ENCODE data around the gene USP15. TPM values are rescaled to one million over a fixed set of nuclear protein-coding genes. Genes with fewer than 3 reads are reported as not detected.

USP15 gene
- total RNA-seq, 2 donors from 2014 or later: 186 to 222 TPM

DNA sequence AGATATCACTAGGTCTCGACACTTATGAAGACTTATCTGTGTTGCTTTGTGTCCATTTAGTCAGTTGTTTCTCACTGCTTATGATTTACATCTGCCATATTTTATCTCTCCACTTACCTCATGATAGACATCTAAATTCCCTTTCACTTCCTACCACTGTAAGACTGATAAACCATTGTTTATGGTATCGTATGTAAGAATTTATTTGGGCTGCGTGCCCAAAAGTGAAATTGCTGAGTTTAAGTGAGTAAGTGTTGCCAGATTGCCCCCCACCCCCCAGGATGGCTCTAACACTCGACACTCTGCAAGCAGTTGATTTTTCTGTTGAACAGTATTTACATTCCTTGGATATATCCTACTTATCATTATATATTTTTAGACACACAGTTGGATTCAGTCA is 136.5 kb downstream of the USP15 start:
- peaks cover 10% of the 10 kb centered on the region for H3K4me1 Mint-ChIP-seq
- no peak overlapping the region for H3K27ac Mint-ChIP-seq
- no peaks in the 10 kb centered on the region for H3K27me3 Mint-ChIP-seq
- H3K36me3 Mint-ChIP-seq (ENCODE audit: low read depth): peaks cover 10% of the 10 kb centered on the region
- H3K4me3 Mint-ChIP-seq: no peak overlapping the region
- H3K9me3 ChIP-seq (ENCODE audit: control insufficient read depth, low read length, poor library complexity, severe bottlenecking): no peaks in the 10 kb centered on the region
- DNase-seq (no peak), ATAC-seq (no peak)

DNA sequence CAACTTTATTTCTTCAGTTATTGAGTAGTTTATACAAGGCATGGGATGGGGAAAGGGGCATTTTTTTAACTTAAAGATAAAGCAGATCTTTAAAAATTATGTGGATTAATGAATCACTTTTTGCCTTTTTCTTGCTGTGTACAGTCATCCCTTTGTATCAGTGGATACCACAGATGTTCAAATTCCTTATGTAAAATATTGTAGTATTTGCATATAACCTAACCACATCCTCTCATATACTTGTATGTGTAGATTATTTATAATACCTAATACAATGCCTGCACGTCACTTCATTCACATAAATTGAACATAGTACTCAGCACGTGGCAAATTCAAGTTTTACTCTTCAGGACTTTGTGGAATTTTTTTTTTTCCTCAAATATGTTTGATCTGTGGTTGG is 139.9 kb downstream of the USP15 start:
- Mint-ChIP-seq H3K4me1 (peaks cover 22% of the 10 kb centered on the region), H3K4me3 (no peak overlapping the region), H3K27ac (no peak overlapping the region), H3K36me3 (ENCODE audit: low read depth) (peaks cover 26% of the 10 kb centered on the region), H3K27me3 (no peaks in the 10 kb centered on the region)
- ATAC-seq (no peak), DNase-seq (no peak)
- H3K9me3 ChIP-seq (ENCODE audit: control insufficient read depth, low read length, poor library complexity, severe bottlenecking): no peaks in the 10 kb centered on the region

DNA sequence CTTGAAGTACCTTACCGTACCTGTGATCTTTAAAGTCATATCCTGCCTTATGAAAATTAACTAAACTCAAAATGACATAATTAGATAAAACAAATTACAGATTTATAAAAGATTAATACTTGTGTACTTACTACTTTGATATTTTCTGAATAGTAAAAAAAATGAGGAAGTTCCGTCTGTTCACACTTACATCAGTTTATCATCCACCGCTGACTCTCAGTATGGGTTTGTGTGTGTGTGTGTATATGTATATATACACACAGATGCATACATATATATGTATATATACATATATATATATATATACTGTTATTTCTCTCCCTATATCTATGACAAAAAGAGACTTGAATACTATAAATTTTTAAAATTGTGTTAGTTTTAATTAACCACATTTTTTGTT is 141.4 kb downstream of the USP15 start:
- peaks cover 22% of the 10 kb centered on the region for H3K36me3 Mint-ChIP-seq (ENCODE audit: low read depth)
- H3K4me1 Mint-ChIP-seq: peaks cover 20% of the 10 kb centered on the region
- no peak for DNase-seq
- H3K9me3 ChIP-seq (ENCODE audit: control insufficient read depth, low read length, poor library complexity, severe bottlenecking): no peaks in the 10 kb centered on the region
- H3K27me3 Mint-ChIP-seq: no peaks in the 10 kb centered on the region
- ATAC-seq: no peak
- H3K4me3 Mint-ChIP-seq: no peak overlapping the region
- H3K27ac Mint-ChIP-seq: no peak overlapping the region

DNA sequence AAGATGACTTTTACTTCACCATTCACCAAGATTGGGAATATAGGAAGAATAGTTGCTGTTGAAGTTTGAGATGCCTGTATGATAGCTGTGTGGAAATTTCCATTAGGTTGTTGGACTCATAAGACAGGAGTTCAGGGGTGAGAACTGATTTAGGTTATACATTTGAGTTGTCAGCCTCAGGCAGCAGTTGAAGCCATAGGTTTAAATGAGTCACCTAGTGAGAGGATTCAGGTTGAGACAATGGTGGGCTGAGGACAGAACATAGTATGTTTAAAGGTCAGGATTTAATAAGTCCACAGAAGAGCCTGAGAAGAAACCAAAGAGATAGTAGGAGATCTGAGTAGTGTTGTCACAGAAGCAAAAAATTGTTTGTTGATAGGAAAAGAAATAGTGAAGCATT is 142.8 kb downstream of the USP15 start:
- peaks cover 19% of the 10 kb centered on the region for H3K4me1 Mint-ChIP-seq
- ATAC-seq: no peak
- no peaks in the 10 kb centered on the region for H3K27me3 Mint-ChIP-seq
- peaks cover 22% of the 10 kb centered on the region for H3K36me3 Mint-ChIP-seq (ENCODE audit: low read depth)
- no peak overlapping the region for H3K4me3 Mint-ChIP-seq
- no peak overlapping the region for H3K27ac Mint-ChIP-seq
- no peak for DNase-seq
- no peaks in the 10 kb centered on the region for H3K9me3 ChIP-seq (ENCODE audit: control insufficient read depth, low read length, poor library complexity, severe bottlenecking)

DNA sequence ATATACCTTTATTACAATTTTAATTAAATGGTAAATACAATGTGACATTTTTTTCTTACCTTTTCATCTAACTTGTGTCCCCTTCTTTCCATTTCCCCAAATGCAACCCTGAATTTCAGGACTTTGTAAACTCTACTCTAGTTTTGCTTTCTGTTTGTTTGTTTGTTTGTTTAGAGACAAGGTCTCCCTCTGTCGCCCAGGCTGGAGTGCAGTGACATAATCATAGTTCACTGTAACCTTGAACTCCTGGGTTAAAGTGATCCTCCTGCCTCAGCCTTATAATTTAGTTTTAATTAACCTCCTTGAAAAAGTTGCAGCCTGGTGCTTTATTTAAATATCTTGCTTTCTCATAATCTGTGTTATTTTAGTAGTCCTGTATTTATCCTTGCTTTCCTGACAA is 147.4 kb downstream of the USP15 start:
- Mint-ChIP-seq H3K36me3 (ENCODE audit: low read depth) (peaks cover 12% of the 10 kb centered on the region), H3K4me3 (no peak overlapping the region), H3K27ac (no peak overlapping the region), H3K4me1 (peaks cover 6% of the 10 kb centered on the region), H3K27me3 (no peaks in the 10 kb centered on the region)
- DNase-seq: no peak
- H3K9me3 ChIP-seq (ENCODE audit: control insufficient read depth, low read length, poor library complexity, severe bottlenecking): no peaks in the 10 kb centered on the region
- ATAC-seq: no peak

DNA sequence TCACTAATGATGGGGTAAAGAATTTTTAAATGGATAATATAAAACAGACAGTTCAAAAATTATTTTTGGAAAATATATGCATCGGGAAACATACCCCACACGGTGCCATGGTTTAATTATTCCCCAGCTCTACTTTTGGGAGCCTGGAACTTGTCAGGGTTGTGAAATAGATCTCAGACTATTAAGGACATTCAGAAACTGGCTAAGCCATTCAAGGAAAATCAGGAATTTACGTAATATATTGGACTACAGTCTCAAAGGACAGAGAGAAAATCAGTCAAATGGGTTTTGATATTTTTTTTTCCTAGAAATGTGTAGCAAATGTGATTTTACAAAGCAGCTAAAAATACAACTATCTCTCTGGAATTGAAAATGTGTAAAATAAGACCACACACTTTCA is 148.9 kb downstream of the USP15 start:
- no peaks in the 10 kb centered on the region for H3K27me3 Mint-ChIP-seq
- peaks cover 2% of the 10 kb centered on the region for H3K36me3 Mint-ChIP-seq (ENCODE audit: low read depth)
- DNase-seq (no peak), ATAC-seq (no peak)
- H3K4me1 Mint-ChIP-seq: no peaks in the 10 kb centered on the region
- H3K4me3 Mint-ChIP-seq: no peak overlapping the region
- no peaks in the 10 kb centered on the region for H3K9me3 ChIP-seq (ENCODE audit: control insufficient read depth, low read length, poor library complexity, severe bottlenecking)
- H3K27ac Mint-ChIP-seq: no peak overlapping the region

DNA sequence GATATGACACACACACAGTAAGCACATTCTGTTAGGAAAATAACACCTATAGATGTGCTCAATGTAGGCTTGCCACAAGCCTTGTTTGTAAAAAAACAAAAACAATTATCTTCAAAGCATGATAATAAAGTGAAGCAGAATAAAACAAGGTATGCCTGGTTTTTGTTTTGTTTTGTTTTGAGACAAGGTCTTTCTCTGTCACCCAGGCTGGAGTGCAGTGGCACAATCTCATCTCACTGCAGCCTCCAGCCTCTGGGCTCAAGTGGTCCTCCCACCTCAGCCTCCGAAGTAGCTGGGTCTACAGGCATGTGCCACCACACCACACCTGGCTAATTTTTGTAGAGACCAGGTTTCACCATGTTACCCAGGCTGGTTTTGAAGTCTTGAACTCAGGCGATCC is 154.0 kb downstream of the USP15 start:
- Mint-ChIP-seq H3K4me1 (no peaks in the 10 kb centered on the region), H3K4me3 (no peak overlapping the region), H3K27ac (no peak overlapping the region), H3K36me3 (ENCODE audit: low read depth) (no peaks in the 10 kb centered on the region), H3K27me3 (no peaks in the 10 kb centered on the region)
- DNase-seq (no peak), ATAC-seq (no peak)
- no peaks in the 10 kb centered on the region for H3K9me3 ChIP-seq (ENCODE audit: control insufficient read depth, low read length, poor library complexity, severe bottlenecking)

DNA sequence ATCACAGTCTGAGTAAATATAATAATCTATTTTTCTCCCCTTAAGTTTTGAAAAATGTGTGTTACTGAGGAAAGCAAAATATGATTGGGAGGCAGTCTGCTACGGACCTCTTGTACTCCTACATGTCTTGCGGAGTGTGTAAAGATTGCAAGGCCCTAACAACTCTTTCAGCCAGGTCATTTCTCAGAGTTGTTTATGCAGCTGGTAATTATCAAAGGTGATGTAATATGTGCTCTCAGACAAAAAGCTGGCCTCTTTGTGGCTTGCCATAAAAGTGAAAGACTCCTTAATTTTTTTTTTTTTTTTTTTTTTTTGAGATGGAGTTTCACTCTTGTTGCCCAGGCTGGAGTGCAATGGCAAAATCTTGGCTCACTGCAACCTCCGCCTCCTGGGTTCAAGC is 165.9 kb downstream of the USP15 start:
- Mint-ChIP-seq H3K36me3 (ENCODE audit: low read depth) (no peaks in the 10 kb centered on the region), H3K4me3 (no peak overlapping the region), H3K27me3 (peaks cover 16% of the 10 kb centered on the region), H3K4me1 (peaks cover 2% of the 10 kb centered on the region), H3K27ac (no peak overlapping the region)
- no peaks in the 10 kb centered on the region for H3K9me3 ChIP-seq (ENCODE audit: control insufficient read depth, low read length, poor library complexity, severe bottlenecking)
- no peak for DNase-seq
- ATAC-seq: no peak

DNA sequence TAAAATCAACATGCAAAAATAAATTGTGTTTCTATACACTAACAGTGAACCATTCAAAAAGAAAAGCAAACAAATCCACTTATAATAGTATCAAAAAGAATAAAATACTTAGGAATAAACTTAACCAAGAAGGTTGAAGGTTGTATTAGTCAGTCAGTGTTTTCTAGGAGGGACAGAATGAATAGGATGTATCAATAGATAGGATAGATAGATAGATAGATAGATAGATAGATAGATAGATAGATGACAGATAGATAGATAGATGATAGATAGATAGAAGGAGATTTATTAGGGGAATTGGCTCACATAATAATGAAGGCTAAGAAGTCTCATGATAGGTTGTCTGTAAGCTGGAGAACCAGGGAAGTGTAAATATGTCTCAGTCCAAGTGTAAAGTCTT is 169.3 kb downstream of the USP15 start:
- peaks cover 2% of the 10 kb centered on the region for H3K4me1 Mint-ChIP-seq
- H3K27ac Mint-ChIP-seq: no peak overlapping the region
- peaks cover 29% of the 10 kb centered on the region for H3K27me3 Mint-ChIP-seq
- DNase-seq (no peak), ATAC-seq (no peak)
- no peak overlapping the region for H3K4me3 Mint-ChIP-seq
- H3K9me3 ChIP-seq (ENCODE audit: control insufficient read depth, low read length, poor library complexity, severe bottlenecking): no peaks in the 10 kb centered on the region
- no peaks in the 10 kb centered on the region for H3K36me3 Mint-ChIP-seq (ENCODE audit: low read depth)

DNA sequence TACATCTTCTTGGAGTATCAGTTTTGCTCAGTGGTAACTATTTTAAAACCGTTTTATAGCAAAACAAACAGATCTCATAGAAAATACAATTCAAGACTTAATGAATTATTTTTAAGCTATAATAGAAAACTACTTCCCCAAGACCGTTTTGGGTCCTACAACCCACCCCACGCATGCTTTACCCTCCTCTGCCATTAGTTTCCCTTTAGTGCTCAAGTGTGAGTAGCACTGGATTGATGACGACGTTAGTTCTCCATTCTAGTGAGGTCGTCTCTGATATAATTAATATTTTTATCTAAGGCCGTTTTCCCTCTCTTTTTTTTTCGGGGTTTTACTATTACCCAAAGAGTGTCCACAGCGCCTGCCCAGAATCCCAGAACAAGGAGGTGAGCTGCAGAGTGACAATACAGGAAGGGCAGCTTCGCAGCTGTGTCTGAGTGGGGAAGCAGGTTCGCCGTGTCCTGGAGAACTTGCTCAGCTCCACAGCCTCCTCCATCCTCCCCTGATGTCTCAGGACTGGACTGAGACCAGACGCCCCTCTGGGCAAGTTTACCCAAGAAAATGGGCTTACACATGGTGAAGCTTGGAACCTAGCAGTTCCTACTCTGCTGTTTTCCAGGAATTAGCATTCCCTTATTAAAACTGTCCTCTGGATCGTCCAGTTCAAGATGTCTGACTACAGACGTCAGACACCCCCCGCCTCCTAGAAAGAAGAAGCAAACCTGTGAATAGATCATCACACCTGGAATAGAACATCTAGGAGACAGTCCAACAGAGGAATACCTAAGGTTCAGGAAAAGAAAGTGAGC is 174.5 kb downstream of the USP15 start:
- Mint-ChIP-seq H3K4me1 (peaks cover 17% of the 10 kb centered on the region), H3K4me3 (peak overlapping the region; percentile 93), H3K27me3 (peaks cover 58% of the 10 kb centered on the region), H3K27ac (peak overlapping the region; percentile 57), H3K36me3 (ENCODE audit: low read depth) (no peaks in the 10 kb centered on the region)
- ATAC-seq (peak; percentile 44), DNase-seq (no peak)
- no peaks in the 10 kb centered on the region for H3K9me3 ChIP-seq (ENCODE audit: control insufficient read depth, low read length, poor library complexity, severe bottlenecking)

DNA sequence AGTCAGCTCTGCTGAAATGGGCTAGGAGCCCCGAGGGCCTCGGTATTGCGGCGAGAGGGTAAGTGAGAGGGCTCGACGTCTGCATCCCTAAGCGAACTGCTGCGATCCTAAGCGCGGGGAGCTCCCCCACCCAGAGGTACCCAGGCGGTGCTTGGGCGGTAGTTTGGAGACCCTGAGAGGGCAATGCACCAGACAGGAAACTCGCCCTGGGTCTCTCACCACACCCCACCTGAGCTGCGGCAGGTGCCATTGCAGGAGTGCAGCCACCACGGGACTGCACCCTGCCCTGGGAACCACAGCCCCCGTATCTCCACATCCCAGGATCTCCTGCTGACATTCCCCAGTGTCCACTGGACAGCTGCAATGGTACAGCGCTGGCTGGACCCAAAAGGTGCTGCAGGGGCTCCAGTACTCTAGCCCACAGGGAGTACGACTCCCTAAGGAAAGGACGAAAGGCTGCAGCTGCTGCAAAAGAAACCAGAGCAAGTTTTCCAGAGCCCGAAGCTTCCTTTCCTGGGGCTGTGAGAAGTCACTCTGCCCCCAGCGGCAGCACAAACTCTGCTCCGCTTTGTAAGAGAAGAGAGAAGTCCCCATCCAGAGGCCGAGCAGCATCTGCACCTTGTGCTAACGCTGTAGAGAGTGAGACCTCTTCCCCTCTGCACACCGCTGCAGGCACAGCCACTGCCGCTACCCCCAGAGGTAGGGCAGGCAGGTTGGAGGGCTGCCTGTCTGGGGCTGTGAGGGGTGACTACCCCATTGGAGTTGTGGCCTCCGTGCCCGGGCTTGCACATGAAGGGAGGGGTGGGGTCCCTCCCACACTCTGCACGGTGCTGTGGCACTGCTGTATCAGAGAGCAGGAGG is 175.3 kb downstream of the USP15 start:
- DNase-seq (peak in 1 of 3 donors; percentile 12), ATAC-seq (peak; percentile 74)
- Mint-ChIP-seq H3K4me3 (peak overlapping the region; percentile 93), H3K27ac (peak overlapping the region; percentile 57), H3K36me3 (ENCODE audit: low read depth) (no peaks in the 10 kb centered on the region), H3K4me1 (peaks cover 17% of the 10 kb centered on the region), H3K27me3 (peaks cover 50% of the 10 kb centered on the region)
- H3K9me3 ChIP-seq (ENCODE audit: control insufficient read depth, low read length, poor library complexity, severe bottlenecking): no peaks in the 10 kb centered on the region

DNA sequence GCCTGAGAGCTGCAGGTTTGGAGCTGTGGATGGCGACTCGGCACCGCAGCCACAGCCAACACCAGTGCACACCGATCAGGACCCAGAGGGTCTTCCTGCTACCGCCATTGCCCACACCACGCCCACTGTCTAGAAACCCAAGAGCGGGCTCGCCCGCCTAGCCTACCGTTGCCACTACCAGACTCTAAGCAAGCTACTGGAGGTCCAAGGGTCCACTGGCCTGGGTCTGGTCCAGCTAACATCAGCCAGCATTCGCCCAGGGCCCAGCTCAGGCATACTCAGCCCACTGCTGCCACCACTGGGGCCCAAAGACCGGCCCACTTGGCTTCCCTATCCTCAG is 175.9 kb downstream of the USP15 start:
- no peaks in the 10 kb centered on the region for H3K9me3 ChIP-seq (ENCODE audit: control insufficient read depth, low read length, poor library complexity, severe bottlenecking)
- DNase-seq: no peak
- Mint-ChIP-seq H3K36me3 (ENCODE audit: low read depth) (no peaks in the 10 kb centered on the region), H3K4me3 (peak overlapping the region; percentile 93), H3K27me3 (peaks cover 44% of the 10 kb centered on the region), H3K4me1 (peaks cover 15% of the 10 kb centered on the region), H3K27ac (no peak overlapping the region)
- ATAC-seq: no peak

DNA sequence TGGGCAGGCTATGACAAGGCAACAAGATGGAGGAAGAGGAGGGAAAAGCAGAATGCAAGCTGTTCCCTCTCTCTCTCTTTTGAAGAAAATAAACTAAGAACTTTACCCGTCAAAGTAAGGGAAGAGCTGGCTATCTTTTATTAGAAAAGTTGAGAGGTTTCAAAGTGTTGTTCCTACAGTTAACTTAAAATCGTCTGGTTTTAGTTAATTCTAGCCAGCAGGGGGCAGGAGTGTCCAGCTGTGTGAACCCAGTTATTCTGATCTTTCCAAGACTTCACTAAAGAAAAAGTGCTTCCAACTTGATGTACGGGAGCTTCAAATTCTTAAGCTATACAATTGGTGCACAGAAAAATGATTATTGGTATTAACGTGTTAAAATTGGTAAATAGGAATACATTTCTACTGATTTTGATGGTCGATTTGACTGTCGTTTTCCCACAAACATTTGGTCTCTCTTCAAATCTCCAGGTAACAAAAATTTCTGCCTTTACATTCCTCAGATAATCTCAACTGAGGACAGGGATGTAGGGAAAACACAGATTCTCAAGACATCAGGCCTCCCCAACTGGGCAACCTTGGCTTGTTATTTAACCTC is 178.0 kb downstream of the USP15 start:
- Mint-ChIP-seq H3K27ac (no peak overlapping the region), H3K4me1 (peaks cover 15% of the 10 kb centered on the region), H3K36me3 (ENCODE audit: low read depth) (no peaks in the 10 kb centered on the region), H3K27me3 (peaks cover 35% of the 10 kb centered on the region), H3K4me3 (no peak overlapping the region)
- peaks cover 2% of the 10 kb centered on the region for H3K9me3 ChIP-seq (ENCODE audit: control insufficient read depth, low read length, poor library complexity, severe bottlenecking)
- peak in 2 of 3 donors; percentile 17 to 27 for DNase-seq
- peak; percentile 46 for ATAC-seq

All from T-helper 17 cell (primary cell).